Superior temporal gyrus (tissue), 1 donor: ENCODE data around the gene PROSER2.

Source experiments
- DNase-seq: peaks from one replicate; pipeline ENCODE4 v3.0.0-alpha.2; 2016; ENCODE audit errors: extremely low spot score

The PROSER2 gene

GRCh38 chr10:11799736-11800080, 23.4 kb upstream of the PROSER2 start:
- no peak for DNase-seq

GRCh38 chr10:11804336-11804735, 18.8 kb upstream of the PROSER2 start:
- no peak for DNase-seq

- DNase-seq, result no peak
Measured at GRCh38 chr10:11805792-11806191, 17.4 kb upstream of the PROSER2 start.

- no peak for DNase-seq
Measured at GRCh38 chr10:11806706-11807105, 16.4 kb upstream of the PROSER2 start.

GRCh38 chr10:11808808-11809207, 14.3 kb upstream of the PROSER2 start:
- DNase-seq, result no peak

GRCh38 chr10:11810313-11810766, 12.8 kb upstream of the PROSER2 start:
- DNase-seq, result no peak

- DNase-seq, result no peak
Measured at GRCh38 chr10:11810973-11811372, 12.2 kb upstream of the PROSER2 start.

GRCh38 chr10:11813177-11813576, 10.0 kb upstream of the PROSER2 start:
- DNase-seq, result no peak

GRCh38 chr10:11813855-11814567, 9.1 kb upstream of the PROSER2 start:
- no peak for DNase-seq

GRCh38 chr10:11819027-11819426, 4.1 kb upstream of the PROSER2 start:
- DNase-seq, result no peak

- no peak for DNase-seq
Measured at GRCh38 chr10:11822026-11822756, 965 bp upstream of the PROSER2 start.

- DNase-seq, result no peak
Measured at GRCh38 chr10:11822809-11823121, 391 bp upstream of the PROSER2 start.

GRCh38 chr10:11823989-11824346, 812 bp downstream of the PROSER2 start:
- no peak for DNase-seq

- DNase-seq, result no peak
Measured at GRCh38 chr10:11824376-11824775, 1.2 kb downstream of the PROSER2 start.

- DNase-seq, result no peak
Measured at GRCh38 chr10:11824825-11825224, 1.7 kb downstream of the PROSER2 start.

- no peak for DNase-seq
Measured at GRCh38 chr10:11825796-11826414, 2.7 kb downstream of the PROSER2 start.

GRCh38 chr10:11827006-11827405, 3.9 kb downstream of the PROSER2 start:
- DNase-seq, result no peak

- no peak for DNase-seq
Measured at GRCh38 chr10:11827414-11827813, 4.3 kb downstream of the PROSER2 start.

GRCh38 chr10:11828682-11829284, 5.6 kb downstream of the PROSER2 start:
- DNase-seq, result no peak

- DNase-seq, result no peak
Measured at GRCh38 chr10:11830836-11831519, 7.8 kb downstream of the PROSER2 start.

- no peak for DNase-seq
Measured at GRCh38 chr10:11831520-11831951, 8.4 kb downstream of the PROSER2 start.

GRCh38 chr10:11832042-11832441, 8.9 kb downstream of the PROSER2 start:
- no peak for DNase-seq
